Measurements from ENCODE around the gene SYAP1. TPM values are rescaled to one million over a fixed set of nuclear protein-coding genes. Genes with fewer than 3 reads are reported as not detected.
A peak's percentile ranks its signal among the peaks of the same experiment; 100 is the strongest.

Gene SYAP1
- total and polyA plus RNA-seq, 4 donors: 9.6 to 29.0 (median 21.3) TPM

DNA sequence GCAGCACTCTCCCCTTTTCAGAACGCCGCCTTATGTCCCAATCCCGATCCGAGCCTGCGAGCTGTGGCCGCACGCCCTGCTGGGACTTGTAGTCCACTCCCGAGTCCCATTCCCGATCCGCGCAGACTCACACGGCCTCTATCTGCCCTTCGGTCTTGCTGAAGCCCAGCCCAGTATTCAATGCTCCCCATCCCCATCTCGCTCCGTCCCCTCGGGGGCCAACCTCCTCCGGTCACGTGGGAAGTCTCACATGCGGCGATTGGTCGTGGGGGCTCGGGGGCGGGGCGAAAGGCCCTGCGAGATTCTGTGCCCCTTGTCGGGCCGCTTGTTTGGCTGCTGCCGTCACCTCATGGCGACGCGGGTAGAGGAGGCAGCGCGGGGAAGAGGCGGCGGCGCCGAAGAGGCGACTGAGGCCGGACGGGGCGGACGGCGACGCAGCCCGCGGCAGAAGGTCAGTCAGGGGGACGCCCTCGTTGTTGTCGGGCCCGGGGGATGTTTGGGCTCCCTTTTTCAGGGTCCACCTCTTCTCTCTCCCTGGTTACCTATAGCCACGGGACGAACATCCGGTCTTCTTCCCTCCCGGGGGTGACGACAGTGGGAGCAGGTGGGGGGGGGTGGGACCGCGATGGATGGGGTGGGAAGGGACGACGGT is 66.9 kb downstream of the SYAP1 start, which contains the start of gene TXLNG:
Gene TXLNG (plus strand): TSS at position 328 of the 652 bp plus-strand sequence. CDS start 22 bp downstream, at position 350.
- under 1% methylated on average over 54 of the region's 59 CpGs for WGBS
- Histone ChIP-seq H3K9ac (ENCODE audit: low read depth in 1 of 2, low read length in 2 of 2) (peak within 1 kb of the TSS in 1 of 2 donors; percentile 43), H3K27ac (ENCODE audit: low read depth in 1 of 2, low read length in 2 of 2) (peak within 1 kb of the TSS; percentile 78 to 93), H3K4me1 (ENCODE audit: control insufficient read depth in 4 of 4, insufficient read depth in 4 of 4, low read length in 3 of 4) (peaks cover 2 to 21% (median 12%) of the 10 kb centered on the region in 4 donors), H3K9me3 (ENCODE audit: control insufficient read depth in 4 of 4, low read length in 3 of 4) (no peaks in the 10 kb centered on the region), H3K36me3 (ENCODE audit: control insufficient read depth in 4 of 4, insufficient read depth in 3 of 4, low read depth in 1 of 4, low read length in 3 of 4) (peaks cover 0 to 5% (median 2%) of the 10 kb centered on the region in 4 donors), H3K27me3 (ENCODE audit: control insufficient read depth in 4 of 4, insufficient read depth in 4 of 4, low read length in 3 of 4) (no peaks in the 10 kb centered on the region), H3K4me3 (ENCODE audit: low read depth in 1 of 3, low read length in 3 of 3) (peak within 1 kb of the TSS; percentile 77 to 91 (median 88))
- DNase-seq (ENCODE audit: low spot score): peak; percentile 93
- TF ChIP-seq YY1 (IDR thresholded peaks at IDR 0.05): peak; percentile 69
- TF ChIP-seq JUND (IDR thresholded peaks at IDR 0.05): peak in 1 of 2 donors; percentile 22
- peak; percentile 89 for TF ChIP-seq TAF1 (conservative IDR thresholded peaks at IDR 0.05)
- TF ChIP-seq, protein P1, sequence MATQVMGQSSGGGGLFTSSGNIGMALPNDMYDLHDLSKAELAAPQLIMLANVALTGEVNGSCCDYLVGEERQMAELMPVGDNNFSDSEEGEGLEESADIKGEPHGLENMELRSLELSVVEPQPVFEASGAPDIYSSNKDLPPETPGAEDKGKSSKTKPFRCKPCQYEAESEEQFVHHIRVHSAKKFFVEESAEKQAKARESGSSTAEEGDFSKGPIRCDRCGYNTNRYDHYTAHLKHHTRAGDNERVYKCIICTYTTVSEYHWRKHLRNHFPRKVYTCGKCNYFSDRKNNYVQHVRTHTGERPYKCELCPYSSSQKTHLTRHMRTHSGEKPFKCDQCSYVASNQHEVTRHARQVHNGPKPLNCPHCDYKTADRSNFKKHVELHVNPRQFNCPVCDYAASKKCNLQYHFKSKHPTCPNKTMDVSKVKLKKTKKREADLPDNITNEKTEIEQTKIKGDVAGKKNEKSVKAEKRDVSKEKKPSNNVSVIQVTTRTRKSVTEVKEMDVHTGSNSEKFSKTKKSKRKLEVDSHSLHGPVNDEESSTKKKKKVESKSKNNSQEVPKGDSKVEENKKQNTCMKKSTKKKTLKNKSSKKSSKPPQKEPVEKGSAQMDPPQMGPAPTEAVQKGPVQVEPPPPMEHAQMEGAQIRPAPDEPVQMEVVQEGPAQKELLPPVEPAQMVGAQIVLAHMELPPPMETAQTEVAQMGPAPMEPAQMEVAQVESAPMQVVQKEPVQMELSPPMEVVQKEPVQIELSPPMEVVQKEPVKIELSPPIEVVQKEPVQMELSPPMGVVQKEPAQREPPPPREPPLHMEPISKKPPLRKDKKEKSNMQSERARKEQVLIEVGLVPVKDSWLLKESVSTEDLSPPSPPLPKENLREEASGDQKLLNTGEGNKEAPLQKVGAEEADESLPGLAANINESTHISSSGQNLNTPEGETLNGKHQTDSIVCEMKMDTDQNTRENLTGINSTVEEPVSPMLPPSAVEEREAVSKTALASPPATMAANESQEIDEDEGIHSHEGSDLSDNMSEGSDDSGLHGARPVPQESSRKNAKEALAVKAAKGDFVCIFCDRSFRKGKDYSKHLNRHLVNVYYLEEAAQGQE (IDR thresholded peaks at IDR 0.05): peak; percentile 82
- TF ChIP-seq EGR1 (IDR thresholded peaks at IDR 0.05; ENCODE audit: low read depth in 2 of 2): no peak
- TF ChIP-seq, protein P2, sequence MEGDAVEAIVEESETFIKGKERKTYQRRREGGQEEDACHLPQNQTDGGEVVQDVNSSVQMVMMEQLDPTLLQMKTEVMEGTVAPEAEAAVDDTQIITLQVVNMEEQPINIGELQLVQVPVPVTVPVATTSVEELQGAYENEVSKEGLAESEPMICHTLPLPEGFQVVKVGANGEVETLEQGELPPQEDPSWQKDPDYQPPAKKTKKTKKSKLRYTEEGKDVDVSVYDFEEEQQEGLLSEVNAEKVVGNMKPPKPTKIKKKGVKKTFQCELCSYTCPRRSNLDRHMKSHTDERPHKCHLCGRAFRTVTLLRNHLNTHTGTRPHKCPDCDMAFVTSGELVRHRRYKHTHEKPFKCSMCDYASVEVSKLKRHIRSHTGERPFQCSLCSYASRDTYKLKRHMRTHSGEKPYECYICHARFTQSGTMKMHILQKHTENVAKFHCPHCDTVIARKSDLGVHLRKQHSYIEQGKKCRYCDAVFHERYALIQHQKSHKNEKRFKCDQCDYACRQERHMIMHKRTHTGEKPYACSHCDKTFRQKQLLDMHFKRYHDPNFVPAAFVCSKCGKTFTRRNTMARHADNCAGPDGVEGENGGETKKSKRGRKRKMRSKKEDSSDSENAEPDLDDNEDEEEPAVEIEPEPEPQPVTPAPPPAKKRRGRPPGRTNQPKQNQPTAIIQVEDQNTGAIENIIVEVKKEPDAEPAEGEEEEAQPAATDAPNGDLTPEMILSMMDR (IDR thresholded peaks at IDR 0.05; ENCODE audit: low read depth, low read length, missing input control): no peak
- TF ChIP-seq, protein P3, sequence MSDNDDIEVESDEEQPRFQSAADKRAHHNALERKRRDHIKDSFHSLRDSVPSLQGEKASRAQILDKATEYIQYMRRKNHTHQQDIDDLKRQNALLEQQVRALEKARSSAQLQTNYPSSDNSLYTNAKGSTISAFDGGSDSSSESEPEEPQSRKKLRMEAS (IDR thresholded peaks at IDR 0.05): peak; percentile 38
- TF ChIP-seq, protein P4, sequence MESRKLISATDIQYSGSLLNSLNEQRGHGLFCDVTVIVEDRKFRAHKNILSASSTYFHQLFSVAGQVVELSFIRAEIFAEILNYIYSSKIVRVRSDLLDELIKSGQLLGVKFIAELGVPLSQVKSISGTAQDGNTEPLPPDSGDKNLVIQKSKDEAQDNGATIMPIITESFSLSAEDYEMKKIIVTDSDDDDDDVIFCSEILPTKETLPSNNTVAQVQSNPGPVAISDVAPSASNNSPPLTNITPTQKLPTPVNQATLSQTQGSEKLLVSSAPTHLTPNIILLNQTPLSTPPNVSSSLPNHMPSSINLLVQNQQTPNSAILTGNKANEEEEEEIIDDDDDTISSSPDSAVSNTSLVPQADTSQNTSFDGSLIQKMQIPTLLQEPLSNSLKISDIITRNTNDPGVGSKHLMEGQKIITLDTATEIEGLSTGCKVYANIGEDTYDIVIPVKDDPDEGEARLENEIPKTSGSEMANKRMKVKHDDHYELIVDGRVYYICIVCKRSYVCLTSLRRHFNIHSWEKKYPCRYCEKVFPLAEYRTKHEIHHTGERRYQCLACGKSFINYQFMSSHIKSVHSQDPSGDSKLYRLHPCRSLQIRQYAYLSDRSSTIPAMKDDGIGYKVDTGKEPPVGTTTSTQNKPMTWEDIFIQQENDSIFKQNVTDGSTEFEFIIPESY (IDR thresholded peaks at IDR 0.05): peak; percentile 65
- TF ChIP-seq GABPA (IDR thresholded peaks at IDR 0.05 in 1 of 2, conservative IDR thresholded peaks at IDR 0.05 in 1 of 2): peak in 1 of 2 donors; percentile 64
- TF ChIP-seq HNF4G (IDR thresholded peaks at IDR 0.05): peak; percentile 26
- peak in 1 of 2 donors; percentile 38 for TF ChIP-seq RXRA (IDR thresholded peaks at IDR 0.05)
- TF ChIP-seq SP1 (IDR thresholded peaks at IDR 0.05): peak; percentile 83
- TF ChIP-seq FOXA1 (IDR thresholded peaks at IDR 0.05): no peak
- TF ChIP-seq, protein P5, sequence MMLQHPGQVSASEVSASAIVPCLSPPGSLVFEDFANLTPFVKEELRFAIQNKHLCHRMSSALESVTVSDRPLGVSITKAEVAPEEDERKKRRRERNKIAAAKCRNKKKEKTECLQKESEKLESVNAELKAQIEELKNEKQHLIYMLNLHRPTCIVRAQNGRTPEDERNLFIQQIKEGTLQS (IDR thresholded peaks at IDR 0.05): no peak
- TF ChIP-seq NR2F2 (IDR thresholded peaks at IDR 0.05): no peak
- peak; percentile 46 to 48 for TF ChIP-seq HNF4A (conservative IDR thresholded peaks at IDR 0.05)
- no peak for TF ChIP-seq FOXA2 (IDR thresholded peaks at IDR 0.05)
- no peak for TF ChIP-seq RAD21 (IDR thresholded peaks at IDR 0.05)

Measured in liver (tissue), 9 donors.